K562 (cell line): Measurements from ENCODE around the gene SLC16A5. TPM values are rescaled to one million over a fixed set of nuclear protein-coding genes. Genes with fewer than 3 reads are reported as not detected.

Source experiments
- AFF1 ChIP-seq, 2 experiments: fragments of 450-650 bp; IDR thresholded peaks; 2 replicates each; pipeline ENCODE4 v1.6.1; 2018; ENCODE audit warnings: mild to moderate bottlenecking in 2 of 2, low read depth in 1 of 2; ENCODE audit not compliant: partially characterized antibody in 2 of 2
- ARID3B ChIP-seq: fragments of 250-450 bp; sonication (Bioruptor Pico); IDR thresholded peaks from 2 replicates; pipeline ENCODE4 v1.4.0; 2020; ENCODE audit warnings: borderline replicate concordance
- BCL6 ChIP-seq: fragments of 250-450 bp; sonication (Bioruptor Pico); IDR thresholded peaks from 2 replicates; pipeline ENCODE4 v1.4.0; 2020
- BDP1 ChIP-seq: IDR thresholded peaks from 3 replicates; pipeline ENCODE4 v1.6.1; 2011; ENCODE audit not compliant: insufficient read length, insufficient read depth
- CGGBP1 ChIP-seq: fragments of 250-450 bp; sonication (Bioruptor Pico); IDR thresholded peaks from 2 replicates; pipeline ENCODE4 v1.9.0; 2021; ENCODE audit warnings: mild to moderate bottlenecking
- CREB3 ChIP-seq: fragments of 450-650 bp; conservative IDR thresholded peaks from 2 replicates; pipeline ENCODE4 v1.6.1; 2016; ENCODE audit warnings: missing genetic modification characterization, low read depth, mild to moderate bottlenecking, missing compliant biosample characterization, moderate library complexity
- ETV5 ChIP-seq: sonication (generic); formaldehyde crosslinking; IDR thresholded peaks from 2 replicates; pipeline ENCODE4 v1.4.0; 2020; ENCODE audit warnings: low read depth, mild to moderate bottlenecking, missing genetic modification reagents
- ETV6 ChIP-seq, 3 experiments: fragments of 150-350 bp in 1 of 3; sonication (generic) in 1 of 3; formaldehyde crosslinking in 1 of 3; IDR thresholded peaks; 2 replicates each; pipeline versions ENCODE4 v1.6.1 to v1.8.0; 2014 to 2022; ENCODE audit warnings: borderline replicate concordance in 2 of 3, low read depth in 2 of 3, antibody characterized with exemption in 1 of 3, low read length in 1 of 3, mild to moderate bottlenecking in 1 of 3, missing genetic modification reagents in 1 of 3
- HDAC8 ChIP-seq: fragments of 450-650 bp; IDR thresholded peaks from 2 replicates; pipeline ENCODE4 v1.6.1; 2016; ENCODE audit warnings: mild to moderate bottlenecking, missing genetic modification characterization, moderate library complexity, missing compliant biosample characterization
- HMGXB4 ChIP-seq: sonication (generic); formaldehyde crosslinking; IDR thresholded peaks from 2 replicates; pipeline ENCODE4 v1.8.1; 2023; ENCODE audit warnings: mild to moderate bottlenecking, missing genetic modification reagents
- RBM39 ChIP-seq: fragments of 200-400 bp; formaldehyde crosslinking; optimal IDR thresholded peaks from 2 replicates; pipeline ENCODE3; 2018; ENCODE audit warnings: low read depth, low read length
- THRAP3 ChIP-seq: fragments of 450-650 bp; IDR thresholded peaks from 2 replicates; pipeline ENCODE4 v1.6.1; 2016; ENCODE audit warnings: mild to moderate bottlenecking, inconsistent platforms, borderline replicate concordance
- THRB ChIP-seq: fragments of 450-650 bp; formaldehyde crosslinking; conservative IDR thresholded peaks from 2 replicates; pipeline ENCODE4 v1.4.0; 2022; ENCODE audit warnings: mild to moderate bottlenecking, missing genetic modification characterization
- TOE1 ChIP-seq, 2 experiments: fragments of 450-650 bp in 1 of 2; sonication (generic) in 1 of 2; formaldehyde crosslinking in 1 of 2; IDR thresholded peaks; 2 replicates each; pipeline versions ENCODE4 v1.7.1 to v1.8.0; 2016 to 2022; ENCODE audit warnings: borderline replicate concordance in 2 of 2, mild to moderate bottlenecking in 2 of 2, antibody characterized with exemption in 1 of 2, inconsistent platforms in 1 of 2, low read depth in 1 of 2, missing genetic modification reagents in 1 of 2, moderate library complexity in 1 of 2
- ZC3H4 ChIP-seq: sonication (generic); formaldehyde crosslinking; IDR thresholded peaks from 2 replicates; pipeline ENCODE4 v1.9.0; 2021; ENCODE audit warnings: missing genetic modification reagents, borderline replicate concordance
- ZNF282 ChIP-seq: sonication (generic); formaldehyde crosslinking; IDR thresholded peaks from 2 replicates; pipeline ENCODE4 v1.8.1; 2023; ENCODE audit warnings: missing genetic modification reagents
- ZNF79 ChIP-seq: fragments of 250-450 bp; sonication (Bioruptor Pico); IDR thresholded peaks from 2 replicates; pipeline ENCODE4 v1.4.0; 2020; ENCODE audit warnings: low read depth, mild to moderate bottlenecking, moderate library complexity
- polyA plus RNA-seq, 8 experiments: library from polyadenylated mRNA; depleted of rRNA in 4 of 8; stranded (reverse) in 5 of 8; unstranded in 3 of 8; fragments of >200 nt; fragmentation: Nextera tagmentation in 2 of 8; fragmentation: Illumina TruSeq in 1 of 8; extraction: Ambion mirVana in 2 of 8; extraction: Trizol in 1 of 8; gene quantifications; 2 replicates each; pipeline versions ENCODE4 v1.2.1 to v1.2.3, GENCODE V29; 2011 to 2014; ENCODE audit warnings: inconsistent platforms in 1 of 8, missing spikeins in 1 of 8
- total RNA-seq, 7 experiments: library from RNA; depleted of rRNA in 6 of 7; stranded (reverse); fragments of >200 nt in 6 of 7; fragmentation: Illumina TruSeq in 2 of 7; extraction: Trizol in 2 of 7; gene quantifications; 2 replicates each; pipeline versions ENCODE4 v1.2.1 to v1.2.3, GENCODE V29; 2011 to 2021; ENCODE audit warnings: low replicate concordance in 1 of 7

The SLC16A5 gene
- total and polyA plus RNA-seq, 9 of the 15 experiments (the other 6 are each of a cell fraction or from before 2014, with no cell fraction given) = 0.06 to 2.6 (median 0.91) TPM

GRCh38 chr17:75074532-75074931, 13.2 kb upstream of the SLC16A5 start (continued):
- no peak for TF ChIP-seq AFF1 (IDR thresholded peaks at IDR 0.05; ENCODE audit: low read depth in 1 of 2, partially characterized antibody in 2 of 2)
- no peak for TF ChIP-seq ZNF282 (CRISPR knock-in tag)
- no peak for TF ChIP-seq ARID3B (CRISPR knock-in tag)
- no peak for TF ChIP-seq THRB (CRISPR knock-in tag)
- TF ChIP-seq BDP1 = no peak
- no peak for TF ChIP-seq HMGXB4 (CRISPR knock-in tag)
- no peak for TF ChIP-seq CREB3 (tag)
- TF ChIP-seq ZNF79 (CRISPR knock-in tag) = no peak
- no peak for TF ChIP-seq RBM39
- no peak for TF ChIP-seq ETV6 (IDR thresholded peaks at IDR 0.05; ENCODE audit: borderline replicate concordance in 1 of 2, low read depth in 2 of 2, low read length in 1 of 2)
- TF ChIP-seq ETV6 (CRISPR knock-in tag; IDR thresholded peaks at IDR 0.05; ENCODE audit: borderline replicate concordance) = no peak
- TF ChIP-seq THRAP3 = no peak
- no peak for TF ChIP-seq ZC3H4
- no peak for TF ChIP-seq TOE1 (IDR thresholded peaks at IDR 0.05; ENCODE audit: borderline replicate concordance)
- no peak for TF ChIP-seq TOE1 (CRISPR knock-in tag; IDR thresholded peaks at IDR 0.05; ENCODE audit: borderline replicate concordance, low read depth)
- TF ChIP-seq CGGBP1 (CRISPR knock-in tag) = no peak
- no peak for TF ChIP-seq HDAC8 (tag)
- TF ChIP-seq ETV5 (CRISPR knock-in tag) = no peak; the same call in 1 of the 2 replicates
- no peak for TF ChIP-seq BCL6 (CRISPR knock-in tag)
